Subcutaneous adipose tissue (tissue), 4 donors: ENCODE results near the gene CENPQ. TPM values are rescaled to one million over a fixed set of nuclear protein-coding genes. Genes with fewer than 3 reads are reported as not detected.

ENCODE experiments used
- CTCF ChIP-seq: fragments of 450-650 bp; IDR thresholded peaks from one replicate; pipeline ENCODE4 v1.5.1; 2016; ENCODE audit warnings: low read depth, mild to moderate bottlenecking, control low read depth, antibody characterized with exemption, moderate library complexity
- total RNA-seq, 4 donors: library from RNA; depleted of rRNA; stranded (reverse); fragments of >200 nt; gene quantifications; one replicate each; pipeline ENCODE4 v1.1.0, GENCODE V29; 2016

The CENPQ gene
- total RNA-seq, 4 donors from 2014 or later = 2.6 to 12.2 (median 5.8) TPM

- TF ChIP-seq CTCF = no peak
Observed at GRCh38 chr6:49454787-49455709, 8.1 kb upstream of the CENPQ start.

- TF ChIP-seq CTCF = no peak
Observed at GRCh38 chr6:49457771-49458170, 5.4 kb upstream of the CENPQ start.

GRCh38 chr6:49462071-49462470 lies 1.1 kb upstream of the CENPQ start:
- no peak for TF ChIP-seq CTCF

- TF ChIP-seq CTCF = no peak
Observed at GRCh38 chr6:49462599-49462926, 607 bp upstream of the CENPQ start.

- TF ChIP-seq CTCF = no peak
Observed at GRCh38 chr6:49463612-49463967, 420 bp downstream of the CENPQ start.

- no peak for TF ChIP-seq CTCF
Observed at GRCh38 chr6:49464691-49465090, 1.5 kb downstream of the CENPQ start.

- TF ChIP-seq CTCF = no peak
Observed at GRCh38 chr6:49468042-49468441, 4.9 kb downstream of the CENPQ start.
